ENCODE measurements around the gene DISP2.

GRCh38 chr15:40327457-40327856 lies 30.6 kb upstream of the DISP2 start:
- TF ChIP-seq, protein P1, sequence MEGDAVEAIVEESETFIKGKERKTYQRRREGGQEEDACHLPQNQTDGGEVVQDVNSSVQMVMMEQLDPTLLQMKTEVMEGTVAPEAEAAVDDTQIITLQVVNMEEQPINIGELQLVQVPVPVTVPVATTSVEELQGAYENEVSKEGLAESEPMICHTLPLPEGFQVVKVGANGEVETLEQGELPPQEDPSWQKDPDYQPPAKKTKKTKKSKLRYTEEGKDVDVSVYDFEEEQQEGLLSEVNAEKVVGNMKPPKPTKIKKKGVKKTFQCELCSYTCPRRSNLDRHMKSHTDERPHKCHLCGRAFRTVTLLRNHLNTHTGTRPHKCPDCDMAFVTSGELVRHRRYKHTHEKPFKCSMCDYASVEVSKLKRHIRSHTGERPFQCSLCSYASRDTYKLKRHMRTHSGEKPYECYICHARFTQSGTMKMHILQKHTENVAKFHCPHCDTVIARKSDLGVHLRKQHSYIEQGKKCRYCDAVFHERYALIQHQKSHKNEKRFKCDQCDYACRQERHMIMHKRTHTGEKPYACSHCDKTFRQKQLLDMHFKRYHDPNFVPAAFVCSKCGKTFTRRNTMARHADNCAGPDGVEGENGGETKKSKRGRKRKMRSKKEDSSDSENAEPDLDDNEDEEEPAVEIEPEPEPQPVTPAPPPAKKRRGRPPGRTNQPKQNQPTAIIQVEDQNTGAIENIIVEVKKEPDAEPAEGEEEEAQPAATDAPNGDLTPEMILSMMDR (conservative IDR thresholded peaks at IDR 0.05; ENCODE audit: low read length), result no peak
- TF ChIP-seq EZH2phosphoT487 (IDR thresholded peaks at IDR 0.05; ENCODE audit: borderline replicate concordance), result no peak
